Measurements from ENCODE around the gene TFCP2L1. TPM values are rescaled to one million over a fixed set of nuclear protein-coding genes. Genes with fewer than 3 reads are reported as not detected.

TFCP2L1 gene
- polyA plus RNA-seq, 4 donors: 1.0 to 60.3 (median 53.8) TPM

DNA sequence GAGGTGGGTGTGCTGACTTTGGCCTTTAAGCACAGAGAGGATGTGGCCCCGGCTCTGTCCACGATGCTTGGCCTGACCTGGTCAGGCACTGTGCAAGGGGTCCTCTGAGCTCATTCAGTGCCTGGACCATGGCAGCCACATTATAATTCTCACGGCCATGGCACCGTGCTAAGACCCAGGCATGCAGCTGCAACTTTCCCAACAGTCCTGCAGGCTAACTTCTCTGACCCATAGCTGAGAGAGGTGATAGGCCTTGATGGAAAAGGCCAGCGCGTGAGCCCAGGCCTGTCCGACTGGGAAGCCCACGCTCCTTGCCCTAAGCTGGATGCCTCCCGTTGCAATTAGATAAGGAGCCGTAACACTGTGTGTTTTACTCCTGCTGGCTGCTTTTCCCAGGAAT lies 99.9 kb downstream of the TFCP2L1 start:
- no peak for DNase-seq (ENCODE audit: low read depth in 4 of 4, low spot score in 3 of 4)

DNA sequence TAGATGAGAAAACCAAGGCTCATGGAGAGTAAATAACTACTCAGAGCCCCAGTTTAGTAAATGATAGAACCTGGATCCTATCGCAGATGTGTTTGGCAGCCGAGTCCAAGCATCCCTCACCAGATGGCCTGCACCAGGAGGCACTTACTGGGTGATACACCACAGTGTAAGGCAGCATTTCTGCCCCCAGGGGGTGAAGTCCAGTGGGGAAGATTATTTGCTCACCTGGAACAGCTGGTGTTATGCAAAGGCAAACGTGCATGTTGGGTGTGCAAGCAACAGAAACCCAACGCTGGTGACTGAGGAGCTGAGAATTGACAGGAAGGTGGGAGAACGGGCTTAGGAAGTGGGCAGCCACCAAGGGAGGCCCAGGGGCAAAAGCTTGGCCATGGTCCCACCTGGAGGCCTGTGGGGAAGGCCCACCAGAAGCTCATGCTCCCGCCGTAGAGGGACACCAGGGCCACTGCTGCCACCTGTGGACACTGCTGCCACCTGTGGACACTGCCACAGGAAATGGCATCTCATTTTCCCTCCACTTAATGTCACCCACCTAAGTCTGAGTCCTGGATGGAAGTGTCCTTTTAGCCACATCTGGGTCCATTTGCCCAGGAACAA lies 100.6 kb downstream of the TFCP2L1 start:
- DNase-seq (ENCODE audit: low read depth in 4 of 4, low spot score in 3 of 4): no peak

DNA sequence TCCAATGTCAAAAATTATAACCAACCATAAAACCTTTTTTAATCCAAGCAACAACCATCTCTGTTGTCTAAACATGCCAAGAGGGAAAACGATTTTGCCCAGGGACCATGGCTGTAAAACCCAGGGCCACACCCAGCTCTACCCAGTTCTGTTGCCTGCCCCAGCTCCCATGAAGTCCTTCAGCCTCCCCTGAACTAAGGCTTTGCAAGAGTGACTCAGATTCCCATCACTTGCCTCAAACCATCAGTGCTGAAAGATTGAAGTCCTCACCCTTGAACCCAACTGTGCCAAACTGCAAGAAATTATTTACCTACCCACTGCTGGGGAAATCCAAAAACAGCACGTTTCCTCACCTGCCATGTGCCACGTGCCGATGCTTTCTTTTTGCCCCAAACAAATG lies 102.5 kb downstream of the TFCP2L1 start:
- no peak for DNase-seq (ENCODE audit: low read depth in 4 of 4, low spot score in 3 of 4)

DNA sequence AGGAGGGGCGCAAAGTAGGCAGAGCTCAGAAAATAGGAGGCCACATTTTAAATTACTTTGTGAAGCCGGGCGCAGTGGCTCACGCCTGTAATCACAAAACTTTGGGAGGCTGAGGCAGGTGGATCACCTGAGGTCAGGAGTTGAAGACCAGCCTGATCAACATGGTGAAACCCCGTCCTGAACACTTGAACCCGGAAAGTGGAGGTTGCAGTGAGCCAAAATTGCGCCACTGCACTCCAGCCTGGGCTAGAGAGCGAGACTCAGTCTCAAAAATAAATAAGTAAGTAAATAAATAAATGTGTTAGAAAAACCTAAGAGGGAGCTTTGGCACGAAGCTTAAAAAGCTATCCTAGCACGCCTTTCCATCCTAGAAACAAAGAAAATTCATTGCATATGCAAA lies 105.5 kb downstream of the TFCP2L1 start:
- no peak for DNase-seq (ENCODE audit: low read depth in 4 of 4, low spot score in 3 of 4)

DNA sequence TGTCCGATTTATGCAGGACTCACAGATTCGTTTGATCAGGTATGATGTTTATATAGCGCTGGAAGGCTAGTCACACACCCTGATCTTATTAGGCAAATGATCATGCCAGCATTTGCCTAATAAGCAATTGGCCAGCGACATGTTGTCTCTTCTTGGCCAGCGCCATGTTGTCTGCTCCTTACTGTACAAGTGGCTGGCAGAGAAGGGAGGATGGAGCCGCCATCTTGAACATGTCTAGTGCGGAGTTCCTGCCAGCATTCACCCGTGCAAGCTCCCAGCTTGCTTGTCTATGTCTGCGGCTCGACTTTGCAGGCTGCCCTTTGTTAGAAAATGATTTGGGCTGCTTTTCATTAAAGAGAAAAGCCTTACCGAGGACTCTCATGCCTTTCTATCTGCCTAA lies 106.3 kb downstream of the TFCP2L1 start:
- DNase-seq (ENCODE audit: low read depth in 4 of 4, low spot score in 3 of 4): no peak

DNA sequence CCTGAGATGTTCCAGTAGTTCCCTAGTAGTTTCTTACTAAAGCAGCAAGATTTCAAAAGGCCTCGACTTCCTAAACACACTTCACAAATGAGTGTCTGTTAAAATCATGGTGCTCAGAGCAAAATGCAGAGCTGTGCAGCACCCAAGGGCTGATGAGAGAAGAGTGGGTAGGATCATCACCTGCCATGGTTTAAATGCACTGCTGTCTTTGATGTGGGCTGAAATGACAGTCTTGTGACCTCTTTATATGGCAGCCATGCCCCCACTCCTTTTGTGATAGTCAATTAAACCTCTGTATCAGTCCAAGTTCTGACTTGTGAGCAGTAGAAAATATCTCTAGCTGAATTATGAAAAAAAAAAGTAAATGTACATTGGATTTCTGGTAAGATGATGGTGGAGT lies 107.1 kb downstream of the TFCP2L1 start:
- no peak for DNase-seq (ENCODE audit: low read depth in 4 of 4, low spot score in 3 of 4)

DNA sequence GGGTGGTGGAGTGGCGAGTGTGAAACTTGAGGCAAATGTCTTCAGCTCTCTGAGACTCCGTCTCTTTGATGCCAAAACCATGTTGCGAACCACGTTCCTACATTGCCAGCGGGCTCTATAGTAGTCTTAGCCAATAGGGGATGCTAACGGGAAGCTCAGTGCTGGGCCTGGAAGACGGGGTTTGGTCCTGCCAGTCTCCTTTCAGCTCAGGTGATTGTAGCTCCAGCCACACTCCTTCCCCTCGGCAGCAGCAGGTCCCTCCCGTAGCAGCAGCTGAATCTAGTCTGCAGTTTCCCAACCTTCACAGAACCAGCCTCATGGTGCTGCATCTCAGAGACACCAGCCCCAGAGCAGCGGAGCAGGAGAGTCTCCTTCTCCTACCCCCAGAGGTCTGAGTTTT lies 109.7 kb downstream of the TFCP2L1 start:
- DNase-seq (ENCODE audit: low read depth in 4 of 4, low spot score in 3 of 4): no peak

DNA sequence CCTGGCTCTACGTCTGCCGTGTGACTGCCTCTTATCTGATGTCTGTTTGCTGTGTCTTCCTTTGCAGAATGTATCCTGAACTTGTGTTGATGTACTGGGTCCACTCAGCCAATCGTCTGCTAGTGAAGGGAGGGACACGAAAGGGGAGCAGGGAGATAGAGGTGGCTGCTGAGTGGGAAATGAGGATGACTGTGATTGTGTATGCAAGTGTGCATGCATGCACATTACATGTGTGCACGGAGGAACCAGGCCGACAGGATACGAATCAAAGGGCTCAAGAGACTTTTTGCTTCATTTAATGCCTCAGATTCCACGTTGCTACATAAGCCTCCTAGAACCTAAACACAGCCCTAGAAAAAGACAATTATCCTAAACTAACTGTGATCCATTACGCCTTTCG lies 111.2 kb downstream of the TFCP2L1 start:
- no peak for DNase-seq (ENCODE audit: low read depth in 4 of 4, low spot score in 3 of 4)

DNA sequence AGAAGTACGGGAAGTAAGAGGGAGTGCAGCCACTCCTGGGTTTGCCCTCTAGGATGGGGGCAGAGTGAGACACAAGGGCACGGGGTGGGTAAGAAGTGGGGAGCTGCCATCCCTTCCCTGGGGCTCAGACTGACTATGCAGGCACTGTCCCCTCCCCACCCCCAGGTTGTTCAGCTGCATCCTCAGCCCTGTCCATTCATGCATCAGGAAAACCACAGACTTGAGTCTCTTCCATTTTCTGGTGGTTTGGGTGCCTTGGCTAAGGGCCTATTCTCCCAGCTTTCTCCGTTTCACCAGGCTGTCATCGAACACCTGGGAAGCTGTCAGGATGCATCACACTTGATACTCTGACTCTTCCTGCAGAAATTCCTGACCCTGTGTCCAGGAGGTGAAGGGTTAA lies 111.9 kb downstream of the TFCP2L1 start:
- DNase-seq (ENCODE audit: low read depth in 4 of 4, low spot score in 3 of 4): no peak

DNA sequence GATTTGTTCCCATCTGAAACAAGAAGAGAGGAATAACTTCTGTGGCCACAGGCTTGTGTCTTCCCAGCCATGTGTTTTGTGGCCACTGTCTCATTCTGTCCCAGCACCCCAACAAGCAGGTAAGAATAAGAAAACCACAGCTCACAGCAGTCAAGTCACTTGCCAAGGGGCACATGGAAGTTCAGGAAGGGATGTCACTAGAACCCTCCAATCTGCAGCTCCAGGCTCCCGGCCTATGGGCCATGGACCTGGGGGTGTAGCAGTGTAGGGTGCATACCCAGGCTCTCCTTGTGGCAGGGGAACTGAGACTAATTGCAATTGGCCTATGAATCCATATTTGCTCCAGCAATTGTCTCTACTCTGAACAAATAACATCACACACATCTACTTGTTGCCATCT lies 112.5 kb downstream of the TFCP2L1 start:
- no peak for DNase-seq (ENCODE audit: low read depth in 4 of 4, low spot score in 3 of 4)

DNA sequence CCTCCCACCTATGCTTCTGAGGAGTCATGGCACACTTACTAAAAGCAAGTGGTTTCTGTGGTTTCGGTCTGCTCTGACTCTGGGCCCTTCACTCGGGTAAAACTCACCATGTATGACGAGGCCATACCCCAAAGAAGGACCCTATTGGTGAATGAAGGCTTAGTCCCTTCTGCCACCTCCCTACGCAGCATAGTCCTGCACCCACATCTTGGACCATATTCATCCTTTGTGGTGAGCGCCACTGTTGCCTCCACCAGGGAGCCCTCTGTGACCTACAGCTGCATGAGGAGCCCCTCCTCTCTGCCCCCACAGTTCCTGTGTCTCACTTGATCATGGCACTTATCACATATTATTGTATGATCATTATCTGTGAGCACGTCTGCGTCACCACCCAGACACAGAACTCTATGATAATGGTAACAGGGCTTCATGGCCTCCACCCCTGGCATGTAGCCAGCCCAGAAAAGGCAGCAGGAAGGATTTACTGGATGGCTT lies 113.3 kb downstream of the TFCP2L1 start:
- DNase-seq (ENCODE audit: low read depth in 4 of 4, low spot score in 3 of 4): no peak

DNA sequence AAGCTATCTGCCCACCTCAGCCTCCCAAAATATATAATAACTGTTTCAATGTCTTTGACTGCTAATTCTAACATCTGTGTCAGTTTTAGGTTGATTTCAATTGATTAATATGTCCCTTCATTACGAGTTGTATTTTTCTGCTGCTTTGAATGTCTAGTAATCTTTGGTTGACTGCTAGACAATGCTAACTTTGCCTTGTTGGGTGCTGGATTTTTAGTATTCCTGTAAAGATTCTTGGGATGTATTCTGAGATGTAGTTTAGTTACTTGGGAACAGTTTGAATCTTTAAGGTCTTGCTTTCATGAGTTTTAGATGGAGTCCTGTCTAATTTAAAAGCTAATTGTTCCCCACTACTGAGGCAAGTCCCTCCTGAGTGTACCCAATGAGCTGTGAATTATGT lies 114.4 kb downstream of the TFCP2L1 start:
- DNase-seq (ENCODE audit: low read depth in 4 of 4, low spot score in 3 of 4): no peak

DNA sequence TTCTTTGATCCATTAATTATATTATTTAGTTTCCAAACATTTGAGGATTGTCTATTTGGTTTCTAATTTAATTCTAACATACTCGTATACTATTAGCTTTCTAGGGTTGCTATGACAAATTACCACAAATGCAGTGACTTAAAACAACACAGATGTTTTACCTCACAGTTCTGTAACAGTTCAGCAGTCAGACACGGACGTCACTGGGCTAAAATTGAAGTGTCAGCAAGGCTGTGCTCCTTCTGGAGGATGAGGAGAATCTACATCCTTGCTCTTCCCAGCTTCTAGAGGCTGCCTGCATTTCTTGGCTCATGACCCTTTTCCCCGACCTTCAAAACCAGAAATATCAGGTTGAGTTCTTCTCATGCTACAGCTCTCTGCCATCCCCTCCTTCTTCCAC lies 117.6 kb downstream of the TFCP2L1 start:
- DNase-seq (ENCODE audit: low read depth in 4 of 4, low spot score in 3 of 4): peak in 1 of 4 donors; percentile 16

Other genes starting within 250 kb of the TFCP2L1 start
- 1 to 10 TPM in 2 of 4 donors, not detected in 2; 1.6 to 4.6 TPM for gene RNU4ATAC, start 245.7 kb upstream of the TFCP2L1 start, polyA plus RNA-seq (ENCODE audit: insufficient read length in 4 of 4)

Measured in left renal pelvis (tissue), 4 donors.